HUES64 (cell line): Measurements from ENCODE around the gene NXF1.
A peak's percentile ranks its signal among the peaks of the same experiment; 100 is the strongest.
"Not testable (repeated sequence)": the region's sequence is repeated elsewhere in the genome, so short reads cannot be mapped to it uniquely, and the experiment has no call there.

Experiments
- H3K27ac ChIP-seq: 2 replicates; pipeline ENCODE4 v1.7.0; 2013; ENCODE audit warnings: low read depth, low read length, inconsistent platforms
- H3K27me3 ChIP-seq: 2 replicates; pipeline ENCODE4 v1.6.1; 2013; ENCODE audit warnings: mild to moderate bottlenecking, low read length; ENCODE audit not compliant: insufficient read depth
- H3K36me3 ChIP-seq: 2 replicates; pipeline ENCODE4 v1.6.1; 2013; ENCODE audit warnings: mild to moderate bottlenecking, low read length; ENCODE audit not compliant: insufficient read depth
- H3K4me1 ChIP-seq: 2 replicates; pipeline ENCODE4 v1.6.1; 2013; ENCODE audit warnings: mild to moderate bottlenecking, low read length, moderate library complexity; ENCODE audit not compliant: insufficient read depth
- H3K4me3 ChIP-seq: 2 replicates; pipeline ENCODE4 v1.5.1; 2013; ENCODE audit warnings: mild to moderate bottlenecking, low read length, moderate library complexity
- H3K9ac ChIP-seq: 2 replicates; pipeline ENCODE4 v1.6.1; 2013; ENCODE audit warnings: mild to moderate bottlenecking, low read depth, low read length
- H3K9me3 ChIP-seq: 2 replicates; pipeline ENCODE4 v1.6.1; 2013; ENCODE audit warnings: low read depth, low read length; ENCODE audit not compliant: insufficient read depth
- WGBS: fragments of 150-250, 120-280 bp; methylation state at CpG from one replicate; pipeline ENCODE4 v1.1.7; 2013; ENCODE audit warnings: missing lambda C conversion rate; 5-methylcytosine and 5-hydroxymethylcytosine counted together

Gene NXF1

DNA sequence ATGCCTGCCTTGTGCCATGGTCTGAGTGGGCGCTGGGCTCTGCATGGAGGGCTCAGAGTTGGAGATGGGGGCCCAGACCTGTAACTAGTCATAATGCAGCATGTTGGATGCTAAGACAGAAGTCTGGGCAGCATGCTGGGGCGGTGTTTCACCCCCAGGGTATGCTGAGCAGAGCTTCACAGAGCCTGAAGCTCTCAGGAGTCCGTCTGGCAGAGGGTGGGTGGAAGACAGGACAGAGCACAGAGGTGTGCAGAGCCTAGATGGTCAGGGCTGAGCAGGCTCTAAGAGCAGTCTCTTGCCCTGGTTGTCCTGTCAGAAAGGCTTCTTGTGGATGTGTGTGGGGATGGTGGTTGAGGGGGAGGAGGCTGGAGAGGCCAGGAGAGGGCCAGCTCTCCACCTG lies 26.8 kb downstream of the NXF1 start:
- no peak overlapping the region for H3K9ac ChIP-seq
- H3K4me1 ChIP-seq: no peaks in the 10 kb centered on the region
- H3K27me3 ChIP-seq: no peaks in the 10 kb centered on the region
- no peak overlapping the region for H3K4me3 ChIP-seq
- peaks cover 56% of the 10 kb centered on the region for H3K36me3 ChIP-seq
- no peaks in the 10 kb centered on the region for H3K9me3 ChIP-seq
- 89% methylated on average over 3 of the region's 3 CpGs for WGBS
- H3K27ac ChIP-seq: no peak overlapping the region

DNA sequence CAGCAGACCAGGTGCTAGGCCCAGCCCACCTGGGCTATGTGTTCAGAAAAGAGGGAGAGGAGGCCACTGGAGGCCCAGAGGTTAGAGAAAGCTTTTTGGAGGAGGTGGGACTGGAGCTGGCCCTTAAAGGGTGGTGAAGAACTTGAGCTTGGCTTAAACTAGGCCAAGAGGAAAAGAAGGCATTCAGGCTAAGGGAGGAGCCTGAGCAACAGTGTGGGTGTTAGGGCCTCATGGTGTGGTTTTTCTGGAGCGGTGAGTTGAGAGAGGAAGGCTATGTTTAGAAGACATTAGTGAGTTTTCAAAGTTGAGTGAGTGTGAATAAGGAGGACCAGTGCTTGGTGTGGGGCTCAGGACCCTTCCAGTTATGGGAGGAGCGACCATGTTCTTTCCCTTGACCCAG lies 27.9 kb downstream of the NXF1 start:
- H3K9me3 ChIP-seq: no peaks in the 10 kb centered on the region
- H3K27ac ChIP-seq: no peak overlapping the region
- H3K36me3 ChIP-seq: peaks cover 49% of the 10 kb centered on the region
- H3K9ac ChIP-seq: no peak overlapping the region
- H3K4me1 ChIP-seq: no peaks in the 10 kb centered on the region
- WGBS: 93% methylated on average over 2 of the region's 2 CpGs
- H3K27me3 ChIP-seq: no peaks in the 10 kb centered on the region
- no peak overlapping the region for H3K4me3 ChIP-seq

DNA sequence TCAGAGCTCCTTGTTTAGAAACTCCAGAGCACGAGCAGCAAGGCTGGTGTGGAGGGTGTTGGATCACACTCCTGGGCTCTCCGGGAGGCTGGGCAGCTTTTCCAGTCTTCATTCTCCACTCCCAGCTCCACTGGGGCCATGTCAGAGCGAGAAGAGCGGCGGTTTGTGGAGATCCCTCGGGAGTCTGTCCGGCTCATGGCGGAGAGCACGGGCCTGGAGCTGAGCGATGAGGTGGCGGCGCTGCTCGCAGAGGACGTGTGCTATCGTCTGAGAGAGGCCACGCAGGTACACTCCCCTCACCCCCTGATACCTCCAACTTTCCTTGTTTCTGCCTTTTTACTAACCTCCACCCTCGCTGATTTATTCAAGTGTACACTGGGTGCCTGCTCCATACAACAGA lies 29.6 kb downstream of the NXF1 start:
- Histone ChIP-seq H3K9ac (no peak overlapping the region), H3K4me3 (no peak overlapping the region), H3K27me3 (no peaks in the 10 kb centered on the region), H3K4me1 (peaks cover 2% of the 10 kb centered on the region; the same call in 1 of the 2 replicates), H3K36me3 (peaks cover 40% of the 10 kb centered on the region), H3K9me3 (no peaks in the 10 kb centered on the region), H3K27ac (no peak overlapping the region)
- WGBS: 97% methylated on average over 17 of the region's 17 CpGs

DNA sequence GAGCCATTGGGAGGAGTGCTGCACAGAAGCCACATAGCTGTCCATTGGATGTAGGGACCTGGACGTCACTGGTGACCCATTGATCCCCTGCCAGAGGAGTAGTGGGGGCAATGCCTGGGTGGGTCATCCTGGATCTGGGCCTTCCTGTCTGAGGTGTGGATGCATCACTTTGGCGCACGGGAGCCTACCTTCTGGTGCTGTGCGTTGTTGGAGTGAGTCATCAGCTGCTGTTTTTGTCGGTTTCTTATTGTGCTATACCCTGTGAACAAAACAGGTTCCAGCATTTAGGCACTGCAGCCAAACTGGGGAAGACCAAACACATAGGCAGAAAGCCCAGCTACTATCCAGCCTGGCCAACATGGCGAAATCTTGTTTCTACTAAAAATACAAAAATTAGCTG lies 30.8 kb downstream of the NXF1 start:
- Histone ChIP-seq H3K4me1 (peaks cover 9% of the 10 kb centered on the region; the same call in 1 of the 2 replicates), H3K27ac (no peak overlapping the region), H3K36me3 (peaks cover 33% of the 10 kb centered on the region), H3K9me3 (no peaks in the 10 kb centered on the region), H3K27me3 (no peaks in the 10 kb centered on the region), H3K4me3 (no peak overlapping the region), H3K9ac (no peak overlapping the region)
- 96% methylated on average over 6 of the region's 6 CpGs for WGBS

DNA sequence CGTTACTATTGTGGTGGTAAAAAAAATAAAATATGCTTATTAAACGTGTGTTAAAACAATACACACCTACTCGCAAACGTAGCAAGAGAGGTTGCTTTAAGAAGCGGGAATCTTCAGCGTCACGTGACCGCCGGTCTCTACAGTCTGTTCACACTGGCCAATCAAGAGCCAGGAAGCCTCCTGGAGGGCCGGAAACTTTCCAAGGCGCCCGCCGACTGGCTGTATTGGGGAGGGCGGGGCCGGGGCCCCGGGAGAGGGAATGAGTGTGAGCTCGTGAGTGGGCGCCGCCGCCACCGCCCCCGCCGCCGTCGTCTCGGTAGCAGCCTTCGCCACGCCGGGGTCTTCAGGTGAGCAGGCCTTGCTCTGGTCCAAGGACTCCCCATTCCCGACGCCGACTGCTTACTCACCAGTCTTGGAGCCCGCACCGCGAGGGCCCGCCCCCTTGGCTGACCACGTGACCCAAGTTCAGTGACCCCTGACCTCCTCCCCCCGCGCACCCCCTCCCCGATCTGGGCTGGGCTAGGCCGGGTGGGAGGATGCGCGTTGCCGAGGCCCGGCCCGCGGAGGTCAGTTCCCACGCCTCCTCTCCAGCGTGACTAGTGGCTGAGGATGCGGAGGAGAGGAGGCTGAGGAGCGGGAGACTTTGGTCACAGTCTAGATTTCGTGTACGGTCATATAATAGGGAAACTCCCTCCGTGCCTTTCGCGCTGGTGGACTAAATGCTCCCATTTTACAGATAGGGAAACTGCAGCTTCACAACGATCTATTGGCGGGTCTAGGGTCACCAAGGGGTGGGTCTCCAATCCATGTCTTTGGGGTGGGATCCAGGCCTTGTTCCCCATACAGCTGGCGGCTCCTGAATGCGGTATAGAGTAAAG lies 33.9 kb downstream of the NXF1 start, which contains the start of gene TAF6L:
TAF6L (plus strand) TSS at position 253 of the 878 bp plus-strand sequence. CDS start 4,388 bp downstream, outside the sequence.
- Histone ChIP-seq H3K4me3 (peak within 1 kb of the TSS; percentile 95), H3K27me3 (no peaks in the 10 kb centered on the region), H3K27ac (peak within 1 kb of the TSS; percentile 96), H3K36me3 (peaks cover 27% of the 10 kb centered on the region), H3K9me3 (no peaks in the 10 kb centered on the region), H3K9ac (peak within 1 kb of the TSS; percentile 79), H3K4me1 (peaks cover 9% of the 10 kb centered on the region; the same call in 1 of the 2 replicates)
- under 1% methylated on average over 54 of the region's 60 CpGs for WGBS

DNA sequence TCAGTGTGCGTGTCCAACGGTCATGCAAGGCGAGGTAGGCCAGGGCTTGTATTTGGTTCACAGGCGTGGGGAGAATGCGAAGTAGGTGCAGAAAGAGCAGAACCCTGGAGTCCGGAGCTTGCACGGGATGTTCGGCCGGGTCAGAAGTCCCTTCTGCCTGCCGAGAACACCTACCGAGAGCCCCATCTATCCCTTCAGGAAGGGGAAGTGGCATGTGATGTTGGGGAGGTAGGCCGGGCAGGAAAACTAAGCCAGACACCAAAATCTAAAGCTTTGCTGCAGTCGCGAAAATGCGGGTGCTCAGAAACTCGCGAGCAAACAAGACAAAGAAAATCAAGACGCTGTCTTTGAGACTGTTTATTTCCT lies 34.5 kb downstream of the NXF1 start:
- H3K27me3 ChIP-seq: no peaks in the 10 kb centered on the region
- H3K36me3 ChIP-seq: peaks cover 26% of the 10 kb centered on the region
- H3K9me3 ChIP-seq: no peaks in the 10 kb centered on the region
- H3K4me1 ChIP-seq: peaks cover 9% of the 10 kb centered on the region; the same call in 1 of the 2 replicates
- WGBS: 12% methylated on average over 18 of the region's 18 CpGs
- peak overlapping the region; percentile 95 for H3K4me3 ChIP-seq
- peak overlapping the region; percentile 79 for H3K9ac ChIP-seq
- peak overlapping the region; percentile 96 for H3K27ac ChIP-seq

DNA sequence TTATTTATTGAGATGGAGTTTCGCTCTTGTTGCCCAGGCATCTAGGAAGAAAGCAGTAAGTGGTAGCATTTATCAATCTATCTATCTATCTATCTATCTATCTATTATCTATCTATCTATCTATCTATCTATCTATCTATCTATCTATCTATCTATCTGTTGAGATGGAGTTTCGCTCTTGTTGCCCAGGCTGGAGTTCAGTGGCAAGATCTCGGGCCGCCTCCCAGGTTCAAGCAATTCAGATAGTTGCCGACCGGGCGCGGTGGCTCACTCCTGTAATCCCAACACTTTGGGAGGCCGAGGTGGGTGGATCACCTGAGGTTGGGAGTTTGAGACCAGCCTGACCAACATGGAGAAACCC lies 44.4 kb downstream of the NXF1 start:
- H3K27me3 ChIP-seq, H3K27ac ChIP-seq, H3K9me3 ChIP-seq: not testable (repeated sequence)
- WGBS: 44% methylated on average over 8 of the region's 9 CpGs
- H3K9ac ChIP-seq: peak overlapping the region; percentile 35; the same call in 1 of the 2 replicates
- peaks cover 12% of the 10 kb centered on the region; the same call in 1 of the 2 replicates for H3K4me1 ChIP-seq
- peak overlapping the region; percentile 98 for H3K4me3 ChIP-seq
- peaks cover 22% of the 10 kb centered on the region for H3K36me3 ChIP-seq

DNA sequence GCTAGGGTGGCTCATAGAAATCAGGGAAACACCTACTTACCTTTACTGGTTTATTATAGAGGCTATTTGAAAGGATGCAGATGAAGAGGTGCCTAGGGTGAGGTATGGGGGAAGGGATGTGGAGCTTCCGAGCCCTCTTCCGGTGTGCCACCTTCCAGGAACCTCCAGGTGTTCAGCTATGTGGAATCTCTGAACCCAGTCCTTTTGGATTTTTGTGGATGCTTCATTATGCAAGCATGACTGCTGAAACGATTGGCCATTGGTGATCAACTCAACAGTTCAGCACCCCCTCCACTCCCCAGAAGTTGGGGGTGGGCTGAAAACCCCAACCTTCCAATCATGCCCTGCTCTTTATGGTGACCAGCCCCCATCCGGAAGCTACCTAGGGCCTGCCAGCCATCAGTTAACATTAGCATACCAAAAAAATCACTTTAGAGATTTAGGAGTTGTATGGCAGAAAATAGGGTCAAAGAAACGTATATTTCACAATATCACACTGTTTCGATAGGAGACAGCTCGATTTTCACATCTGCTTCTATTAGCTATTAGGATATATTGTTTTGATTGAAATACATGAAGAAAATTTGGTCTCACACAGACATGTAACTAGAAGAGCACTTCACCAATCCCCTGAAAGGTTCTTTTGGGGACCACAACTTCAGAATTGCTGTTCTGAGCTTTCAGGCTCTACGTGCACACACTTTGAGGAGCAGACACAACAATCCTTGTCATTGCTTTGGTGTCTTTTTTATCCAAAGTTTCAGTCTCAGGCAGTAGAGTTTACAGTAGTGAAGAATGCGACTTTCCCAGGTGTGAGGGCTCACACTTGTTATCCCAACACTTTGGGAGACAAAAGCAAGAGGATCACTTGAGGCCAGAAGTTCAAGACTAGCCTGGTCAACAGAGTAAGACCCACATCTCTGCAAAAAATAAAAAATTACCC lies 47.1 kb downstream of the NXF1 start:
- H3K4me3 ChIP-seq: peak overlapping the region; percentile 60
- 20% methylated on average over 6 of the region's 9 CpGs for WGBS
- H3K4me1 ChIP-seq: peaks cover 16% of the 10 kb centered on the region
- no peaks in the 10 kb centered on the region for H3K9me3 ChIP-seq
- no peaks in the 10 kb centered on the region for H3K27me3 ChIP-seq
- peak overlapping the region; percentile 61 for H3K9ac ChIP-seq
- peaks cover 10% of the 10 kb centered on the region for H3K36me3 ChIP-seq
- peak overlapping the region; percentile 90 for H3K27ac ChIP-seq

DNA sequence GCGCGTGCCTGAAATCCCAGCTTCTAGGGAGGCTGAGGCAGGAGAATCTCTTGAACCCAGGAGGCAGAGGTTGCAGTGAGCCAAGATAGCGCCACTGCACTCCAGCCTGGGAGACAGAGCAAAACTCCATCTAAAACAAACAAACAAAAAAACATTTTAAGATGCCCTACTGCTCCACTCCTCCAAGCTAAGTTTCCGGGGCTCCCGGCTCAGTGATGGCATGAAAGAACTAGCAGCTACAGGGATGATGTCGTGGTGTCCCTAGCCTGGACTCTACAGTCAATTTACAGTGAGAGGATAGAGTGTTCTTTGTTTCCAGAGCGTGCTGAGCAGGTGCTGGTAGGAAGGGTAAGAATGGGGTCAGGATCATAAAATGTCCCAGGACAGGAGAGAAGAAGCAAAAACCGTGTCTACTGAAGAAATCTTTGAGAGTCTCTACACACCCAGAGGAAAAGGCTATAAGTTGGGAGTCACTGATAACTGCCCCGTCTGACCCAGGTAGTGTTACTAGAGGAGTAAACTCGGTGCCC lies 50.1 kb downstream of the NXF1 start:
- Histone ChIP-seq H3K27ac (no peak overlapping the region; the same call in 1 of the 2 replicates), H3K27me3 (no peaks in the 10 kb centered on the region), H3K4me1 (peaks cover 9% of the 10 kb centered on the region), H3K4me3 (no peak overlapping the region), H3K36me3 (peaks cover 23% of the 10 kb centered on the region), H3K9ac (no peak overlapping the region), H3K9me3 (no peaks in the 10 kb centered on the region)
- WGBS: 93% methylated on average over 10 of the region's 10 CpGs

DNA sequence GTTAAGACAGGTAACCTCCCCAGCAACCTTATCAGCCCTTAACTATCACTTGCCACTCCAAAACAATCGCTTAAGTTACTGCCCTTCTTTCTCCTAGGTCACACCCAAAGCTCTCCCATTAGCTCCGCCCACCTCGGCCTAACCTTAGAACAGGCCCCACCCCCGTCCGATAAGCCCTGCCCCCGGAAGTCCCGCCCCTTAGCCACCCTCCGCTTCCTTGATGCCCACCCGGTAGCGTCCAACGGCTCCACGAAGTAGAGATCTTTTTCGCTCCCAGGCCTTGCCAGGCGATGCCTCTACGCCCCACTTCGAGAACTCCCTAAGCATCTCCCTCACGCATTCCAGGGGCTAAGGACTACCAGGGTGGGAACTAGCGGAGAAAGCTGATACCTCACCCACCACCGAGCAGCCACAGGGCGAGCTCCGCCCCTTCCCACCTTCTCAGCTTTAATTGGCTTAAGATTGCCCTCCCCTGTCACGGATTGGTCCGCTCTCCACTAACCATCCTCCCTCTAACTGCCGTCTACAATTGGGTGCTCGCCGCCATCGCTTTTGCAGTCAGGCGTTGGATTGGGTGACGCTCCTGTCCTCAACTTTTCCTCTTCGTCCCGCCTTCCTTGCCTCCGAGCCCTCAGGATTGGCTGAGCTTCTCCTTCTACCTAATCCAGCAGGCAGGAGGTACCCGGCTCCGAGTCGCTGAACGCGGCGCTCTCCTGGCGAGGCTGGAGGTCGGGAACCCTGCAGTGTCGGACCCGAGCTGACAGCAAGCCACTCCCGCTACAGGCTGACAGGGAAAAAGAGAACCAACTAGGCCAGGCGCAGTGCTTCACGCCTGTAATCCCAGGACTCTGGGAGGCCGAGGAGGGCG lies 51.3 kb downstream of the NXF1 start, which contains the start of gene ZBTB3:
ZBTB3 (minus strand) TSS at position 425 of the 868 bp plus-strand sequence. CDS start 496 bp downstream, outside the sequence.
- H3K4me1 ChIP-seq: peaks cover 9% of the 10 kb centered on the region
- H3K9me3 ChIP-seq: no peaks in the 10 kb centered on the region
- no peaks in the 10 kb centered on the region for H3K27me3 ChIP-seq
- peak within 1 kb of the TSS; percentile 87 for H3K27ac ChIP-seq
- H3K9ac ChIP-seq: peak within 1 kb of the TSS; percentile 85
- peaks cover 33% of the 10 kb centered on the region for H3K36me3 ChIP-seq
- 1% methylated on average over 47 of the region's 47 CpGs for WGBS
- H3K4me3 ChIP-seq: peak within 1 kb of the TSS; percentile 83
